Measurements from ENCODE around the gene TH. TPM values are rescaled to one million over a fixed set of nuclear protein-coding genes. Genes with fewer than 3 reads are reported as not detected.
"Not testable (repeated sequence)": the region's sequence is repeated elsewhere in the genome, so short reads cannot be mapped to it uniquely, and the experiment has no call there.

TH gene
- total RNA-seq, 4 donors from 2014 or later, result 1.3 TPM; not detected in 3

DNA sequence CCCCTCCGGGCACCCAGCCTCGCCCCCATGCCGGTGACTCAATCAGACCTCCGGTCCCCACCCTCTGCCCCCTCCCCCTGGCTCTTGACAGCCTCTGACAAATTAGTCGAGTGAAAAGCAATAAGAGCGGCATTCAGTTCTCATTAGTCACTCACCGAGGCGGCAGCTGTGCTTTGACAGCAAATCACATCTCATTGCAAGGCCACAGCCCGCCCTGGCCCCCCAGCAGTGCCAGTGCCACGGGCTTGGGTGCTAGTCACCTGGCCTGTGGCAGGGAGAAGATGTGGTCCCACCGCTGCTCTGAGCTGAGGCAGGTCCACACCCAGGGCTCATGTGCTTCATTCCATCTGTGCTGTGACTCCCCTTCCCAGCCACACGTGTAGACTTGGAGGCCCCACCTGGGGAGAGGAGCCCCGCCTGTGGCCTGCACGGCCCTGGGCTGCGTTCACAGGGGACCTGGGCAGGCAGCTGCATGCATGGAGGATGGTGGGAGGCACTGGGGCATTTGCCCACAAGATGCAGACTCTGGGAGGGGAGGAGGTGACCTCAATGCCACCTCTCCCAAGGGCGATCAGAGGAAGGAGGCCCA, 7.4 kb upstream of the TH start:
- Histone ChIP-seq H3K27me3 (peaks cover 0 to 65% (median 0%) of the 10 kb centered on the region in 4 donors), H3K4me1 (no peaks in the 10 kb centered on the region), H3K4me3 (no peak overlapping the region), H3K9me3 (no peaks in the 10 kb centered on the region), H3K36me3 (no peaks in the 10 kb centered on the region), H3K27ac (replicated peaks in 1 of 4) (no peak overlapping the region)
- TF ChIP-seq, protein P1, sequence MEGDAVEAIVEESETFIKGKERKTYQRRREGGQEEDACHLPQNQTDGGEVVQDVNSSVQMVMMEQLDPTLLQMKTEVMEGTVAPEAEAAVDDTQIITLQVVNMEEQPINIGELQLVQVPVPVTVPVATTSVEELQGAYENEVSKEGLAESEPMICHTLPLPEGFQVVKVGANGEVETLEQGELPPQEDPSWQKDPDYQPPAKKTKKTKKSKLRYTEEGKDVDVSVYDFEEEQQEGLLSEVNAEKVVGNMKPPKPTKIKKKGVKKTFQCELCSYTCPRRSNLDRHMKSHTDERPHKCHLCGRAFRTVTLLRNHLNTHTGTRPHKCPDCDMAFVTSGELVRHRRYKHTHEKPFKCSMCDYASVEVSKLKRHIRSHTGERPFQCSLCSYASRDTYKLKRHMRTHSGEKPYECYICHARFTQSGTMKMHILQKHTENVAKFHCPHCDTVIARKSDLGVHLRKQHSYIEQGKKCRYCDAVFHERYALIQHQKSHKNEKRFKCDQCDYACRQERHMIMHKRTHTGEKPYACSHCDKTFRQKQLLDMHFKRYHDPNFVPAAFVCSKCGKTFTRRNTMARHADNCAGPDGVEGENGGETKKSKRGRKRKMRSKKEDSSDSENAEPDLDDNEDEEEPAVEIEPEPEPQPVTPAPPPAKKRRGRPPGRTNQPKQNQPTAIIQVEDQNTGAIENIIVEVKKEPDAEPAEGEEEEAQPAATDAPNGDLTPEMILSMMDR (IDR thresholded peaks at IDR 0.05), result no peak
- TF ChIP-seq POLR2A (IDR thresholded peaks at IDR 0.05; ENCODE audit: low read depth), result no peak
- intact Hi-C loops (cut with DNase I), result no loop called here
- DNase-seq (ENCODE audit: extremely low spot score), result no peak
- WGBS, result 47% methylated on average over 13 of the region's 16 CpGs

DNA sequence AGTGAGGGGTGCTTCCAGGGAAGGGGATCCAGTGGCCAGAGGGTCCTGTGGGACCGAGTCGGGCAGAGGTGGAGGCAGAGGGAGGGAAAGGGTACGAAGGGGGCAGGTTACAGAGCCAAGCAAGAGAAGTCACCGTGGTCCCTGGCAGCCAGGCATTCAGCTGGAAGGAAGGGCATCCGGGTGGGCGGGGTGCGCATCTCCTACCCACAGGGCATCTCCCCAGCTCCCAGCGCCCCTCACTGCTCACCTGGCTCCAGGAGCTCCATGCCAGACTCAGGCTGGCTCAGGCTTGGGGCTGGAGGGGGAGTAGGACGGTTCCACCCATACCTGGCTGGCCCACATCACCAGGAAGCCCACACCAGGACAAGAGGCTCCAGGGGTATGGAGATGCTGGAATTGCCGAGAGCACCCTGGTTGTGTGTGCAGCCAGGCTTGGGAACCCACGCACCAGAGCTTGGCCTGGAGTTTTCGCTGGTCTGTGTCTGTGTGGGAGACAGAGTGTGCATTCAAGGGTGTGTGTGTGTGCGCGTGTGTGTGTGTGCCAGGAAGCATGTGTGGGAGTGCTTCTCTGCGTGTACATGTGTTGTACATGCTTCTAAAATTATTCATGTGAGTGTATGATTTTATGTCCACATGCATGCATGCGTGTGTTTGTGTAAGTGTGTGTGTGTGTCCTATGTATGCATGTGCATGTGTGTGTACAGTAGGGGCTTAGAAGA, 6.6 kb upstream of the TH start:
- H3K4me1 ChIP-seq; DNase-seq (ENCODE audit: extremely low spot score); H3K4me3 ChIP-seq; H3K36me3 ChIP-seq; H3K27ac ChIP-seq (replicated peaks in 1 of 4); H3K9me3 ChIP-seq; intact Hi-C loops (cut with DNase I): not testable (repeated sequence)
- 77% methylated on average over 16 of the region's 16 CpGs for WGBS
- H3K27me3 ChIP-seq, result peaks cover 0 to 72% (median 0%) of the 10 kb centered on the region in 4 donors

DNA sequence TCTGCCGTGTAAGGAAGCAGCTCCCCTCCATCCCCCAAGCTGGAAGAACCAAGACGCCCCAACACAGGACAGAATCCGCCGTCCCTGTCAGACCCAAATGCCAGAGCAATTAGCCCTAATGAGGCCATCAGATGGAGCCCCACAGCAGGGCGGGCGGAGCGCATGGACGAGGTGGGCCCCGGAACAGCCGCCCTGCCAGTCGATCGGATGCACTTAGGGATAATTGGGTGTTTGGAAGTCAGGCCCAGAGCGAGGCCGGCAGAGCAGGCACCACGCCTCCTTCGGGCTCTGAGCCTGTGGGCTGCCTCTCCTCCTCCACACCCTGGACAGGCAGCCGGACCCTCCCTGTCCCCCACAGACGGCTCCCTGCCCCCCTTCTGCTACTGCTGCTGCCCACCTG, 5.5 kb upstream of the TH start:
- no peak overlapping the region for H3K4me3 ChIP-seq
- TF ChIP-seq POLR2AphosphoS5 (IDR thresholded peaks at IDR 0.05), result no peak
- no peak for TF ChIP-seq POLR2A (IDR thresholded peaks at IDR 0.05; ENCODE audit: low read depth)
- TF ChIP-seq, protein P1 (IDR thresholded peaks at IDR 0.05), result no peak
- TF ChIP-seq EP300 (IDR thresholded peaks at IDR 0.05), result no peak
- intact Hi-C loops (cut with DNase I), result no loop called here
- 65% methylated on average over 18 of the region's 18 CpGs for WGBS
- no peak for DNase-seq (ENCODE audit: extremely low spot score)
- peaks cover 0 to 68% (median 0%) of the 10 kb centered on the region in 4 donors for H3K27me3 ChIP-seq
- H3K4me1 ChIP-seq, result no peaks in the 10 kb centered on the region
- H3K27ac ChIP-seq (replicated peaks in 1 of 4), result no peak overlapping the region
- no peaks in the 10 kb centered on the region for H3K36me3 ChIP-seq
- no peaks in the 10 kb centered on the region for H3K9me3 ChIP-seq

DNA sequence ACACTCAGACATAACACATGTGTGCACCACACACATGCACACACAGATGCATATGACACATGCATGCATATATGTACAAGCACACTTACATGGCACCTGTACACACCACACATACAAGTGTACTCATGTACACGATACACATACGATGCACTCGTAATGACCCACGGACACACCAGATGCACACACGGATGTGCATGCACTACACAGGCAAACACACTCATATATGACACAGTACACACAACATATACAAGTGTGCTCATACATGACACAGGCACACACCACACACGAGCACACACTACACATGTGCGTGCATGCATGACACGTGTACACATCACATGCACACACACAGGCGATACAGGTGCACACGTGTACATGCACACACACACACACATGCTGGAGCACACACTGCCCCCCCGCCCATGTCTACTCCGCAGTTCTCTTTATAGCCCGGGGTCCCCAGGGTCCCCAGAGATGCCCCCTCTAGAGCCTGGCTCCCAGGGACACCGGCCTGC, 4.8 kb upstream of the TH start:
- TF ChIP-seq EP300 (IDR thresholded peaks at IDR 0.05), result no peak
- no peak for TF ChIP-seq POLR2AphosphoS5 (IDR thresholded peaks at IDR 0.05)
- TF ChIP-seq, protein P1 (IDR thresholded peaks at IDR 0.05), result no peak
- TF ChIP-seq POLR2A (IDR thresholded peaks at IDR 0.05; ENCODE audit: low read depth), result no peak
- DNase-seq (ENCODE audit: extremely low spot score), result no peak
- no peaks in the 10 kb centered on the region for H3K4me1 ChIP-seq
- no peak overlapping the region for H3K4me3 ChIP-seq
- no peaks in the 10 kb centered on the region for H3K9me3 ChIP-seq
- 91% methylated on average over 14 of the region's 14 CpGs for WGBS
- intact Hi-C loops (cut with DNase I), result no loop called here
- H3K36me3 ChIP-seq, result no peaks in the 10 kb centered on the region
- peaks cover 0 to 66% (median 0%) of the 10 kb centered on the region in 4 donors for H3K27me3 ChIP-seq
- H3K27ac ChIP-seq (replicated peaks in 1 of 4), result no peak overlapping the region

DNA sequence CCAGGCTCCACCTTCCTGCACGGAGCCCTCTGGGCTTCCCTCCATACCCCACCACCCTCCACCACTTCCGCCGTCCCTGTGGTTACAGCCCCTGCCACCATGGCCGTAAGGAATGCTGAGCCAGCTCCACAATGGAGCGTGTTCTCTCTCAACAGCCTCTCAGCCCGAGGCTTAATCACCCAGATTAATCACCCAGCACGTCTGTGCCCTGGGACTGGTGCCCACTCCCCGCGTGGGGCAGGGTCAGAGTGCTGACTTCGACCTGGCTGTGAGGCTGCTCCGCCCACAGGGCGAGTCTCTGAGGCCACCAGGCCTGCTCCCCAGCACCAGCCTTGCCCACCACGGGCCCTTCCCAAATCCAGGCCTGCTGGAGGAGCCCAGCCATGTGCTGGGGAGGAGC, 4.0 kb upstream of the TH start:
- intact Hi-C loops (cut with DNase I), result no loop called here
- H3K4me1 ChIP-seq, result no peaks in the 10 kb centered on the region
- no peaks in the 10 kb centered on the region for H3K36me3 ChIP-seq
- no peaks in the 10 kb centered on the region for H3K9me3 ChIP-seq
- TF ChIP-seq EP300 (IDR thresholded peaks at IDR 0.05) (no peak), POLR2AphosphoS5 (IDR thresholded peaks at IDR 0.05) (no peak), POLR2A (IDR thresholded peaks at IDR 0.05; ENCODE audit: low read depth) (no peak)
- TF ChIP-seq, protein P1 (IDR thresholded peaks at IDR 0.05), result no peak
- no peak overlapping the region for H3K4me3 ChIP-seq
- WGBS, result 67% methylated on average over 3 of the region's 13 CpGs
- H3K27me3 ChIP-seq, result peaks cover 0 to 66% (median 0%) of the 10 kb centered on the region in 4 donors
- no peak for DNase-seq (ENCODE audit: extremely low spot score)
- no peak overlapping the region for H3K27ac ChIP-seq (replicated peaks in 1 of 4)
